HCT116 (cell line): ENCODE data around the gene ACOT11. TPM values are rescaled to one million over a fixed set of nuclear protein-coding genes. Genes with fewer than 3 reads are reported as not detected.

Experiments used
- ATAC-seq: fragments of 200-7000 bp; cut with Tn5 transposase; 2 replicates; pipeline ENCODE4 v1.9.1; 2020; ENCODE audit warnings: mild to moderate bottlenecking, moderate library complexity
- BruUV-seq: library from RNA; stranded (reverse); fragments of 400-500 nt; replicated peaks from 2 replicates; lab custom pipeline; 2021; lab: Mats Ljungman, UMichigan
- CTCF ChIA-PET: fragments of 300-600 bp; sonication (Branson Sonifier 250); formaldehyde crosslinking; loops from one replicate; lab custom pipeline; 2021; ENCODE audit warnings: antibody characterized with exemption; lab: Charles Lee
- POLR2A ChIA-PET: fragments of 300-600, 350-600 bp; sonication (Branson Sonifier 250); formaldehyde crosslinking; loops from one replicate; lab custom pipeline; 2021; ENCODE audit warnings: antibody characterized with exemption; lab: Charles Lee
- RAD21 ChIA-PET, 2 experiments: fragments of 300-600 bp; sonication (Branson Sonifier 250); formaldehyde crosslinking; loops; one replicate each; lab custom pipeline; 2023; ENCODE audit warnings: low total read pairs in 2 of 2; ENCODE audit not compliant: uncharacterized antibody in 2 of 2, unreplicated experiment in 2 of 2, low non-redundant PET in 1 of 2; lab: Charles Lee
- DNase-seq: peaks from one replicate; pipeline ENCODE4 v3.0.0-alpha.2; 2010; ENCODE audit warnings: low read depth, low spot score
- H2AFZ ChIP-seq: fragments of 200-600 bp; shearing (Covaris generic), sonication (generic); 2 replicates; pipeline ENCODE4 v1.6.1; 2017; ENCODE audit warnings: low read depth, mixed run types, mixed read lengths, antibody characterized with exemption, low read length; ENCODE audit not compliant: poor library complexity, severe bottlenecking
- H3K27ac ChIP-seq: 2 replicates; pipeline ENCODE4 v1.5.1; 2012; ENCODE audit warnings: low read depth, low read length
- H3K27me3 ChIP-seq: fragments of 200-600 bp; sonication (generic); 2 replicates; pipeline ENCODE4 v1.6.1; 2016; ENCODE audit warnings: mixed run types, low read length, mixed read lengths; ENCODE audit not compliant: insufficient read depth
- H3K36me3 ChIP-seq, 2 experiments: fragments of 200-500 bp in 1 of 2; fragments of 200-600 bp in 1 of 2; sonication (Bioruptor generic) in 1 of 2; sonication (generic) in 1 of 2; 2 replicates each; pipeline versions ENCODE4 v1.5.1 to v1.6.1; 2014 to 2016; ENCODE audit warnings: low read length in 2 of 2, inconsistent platforms in 1 of 2, mixed read lengths in 1 of 2, mixed run types in 1 of 2; ENCODE audit not compliant: insufficient read depth in 2 of 2, control insufficient read depth in 1 of 2
- H3K4me1 ChIP-seq, 2 experiments: fragments of 200-600 bp in 1 of 2; sonication (generic) in 1 of 2; 2 replicates each; pipeline versions ENCODE4 v1.5.1 to v1.6.1; 2012 to 2017; ENCODE audit warnings: low read length in 2 of 2, inconsistent platforms in 1 of 2, mild to moderate bottlenecking in 1 of 2, mixed read lengths in 1 of 2, mixed run types in 1 of 2, moderate library complexity in 1 of 2; ENCODE audit not compliant: insufficient read depth in 2 of 2, control insufficient read depth in 1 of 2
- H3K4me2 ChIP-seq: fragments of 200-600 bp; sonication (generic); 2 replicates; pipeline ENCODE4 v1.6.1; 2017; ENCODE audit warnings: mixed run types, low read length, mixed read lengths
- H3K4me3 ChIP-seq, 2 experiments: fragments of 200-600 bp in 1 of 2; sonication (generic) in 1 of 2; replicated peaks in 1 of 2; 2 replicates each; pipeline ENCODE4 v1.5.1; 2011 to 2016; ENCODE audit warnings: low read length in 2 of 2, control low read depth in 1 of 2, low read depth in 1 of 2, mild to moderate bottlenecking in 1 of 2, mixed read lengths in 1 of 2, mixed run types in 1 of 2
- H3K79me2 ChIP-seq: fragments of 200-600 bp; sonication (generic); 2 replicates; pipeline ENCODE4 v1.6.1; 2017; ENCODE audit warnings: mild to moderate bottlenecking, mixed run types, low read length, moderate library complexity, mixed read lengths; ENCODE audit not compliant: insufficient read depth
- H3K9ac ChIP-seq: fragments of 200-600 bp; sonication (generic); 2 replicates; pipeline ENCODE4 v1.6.1; 2016; ENCODE audit warnings: low read length, mixed read lengths
- H3K9me2 ChIP-seq: fragments of 200-600 bp; sonication (generic), shearing (Covaris generic); 2 replicates; pipeline ENCODE4 v1.6.1; 2017; ENCODE audit warnings: mixed run types, mild to moderate bottlenecking, moderate library complexity; ENCODE audit not compliant: insufficient read depth
- H3K9me3 ChIP-seq, 2 experiments: fragments of 200-500 bp in 1 of 2; fragments of 200-600 bp in 1 of 2; sonication (Bioruptor generic) in 1 of 2; sonication (generic) in 1 of 2; 2 replicates each; pipeline ENCODE4 v1.6.1; 2014 to 2017; ENCODE audit warnings: low read length in 2 of 2, mixed read lengths in 2 of 2, inconsistent platforms in 1 of 2, low read depth in 1 of 2, mild to moderate bottlenecking in 1 of 2, mixed run types in 1 of 2, moderate library complexity in 1 of 2; ENCODE audit not compliant: control insufficient read depth in 1 of 2, insufficient read depth in 1 of 2
- H4K20me1 ChIP-seq: fragments of 200-600 bp; sonication (generic), shearing (Covaris generic); 2 replicates; pipeline ENCODE4 v1.6.1; 2017; ENCODE audit warnings: mixed run types, mild to moderate bottlenecking, moderate library complexity; ENCODE audit not compliant: insufficient read depth
- CBX3 ChIP-seq: IDR thresholded peaks from 2 replicates; pipeline ENCODE4 v1.6.1; 2012; ENCODE audit warnings: low read depth
- EGR1 ChIP-seq: IDR thresholded peaks from 2 replicates; pipeline ENCODE4 v1.6.1; 2012; ENCODE audit warnings: low read depth
- ELF1 ChIP-seq: IDR thresholded peaks from 2 replicates; pipeline ENCODE4 v1.6.1; 2012; ENCODE audit warnings: low read depth, borderline replicate concordance
- EZH2 ChIP-seq: fragments of 200-600 bp; sonication (generic); IDR thresholded peaks from 2 replicates; pipeline ENCODE4 v1.6.1; 2017; ENCODE audit warnings: antibody characterized with exemption, mixed run types
- FOSL1 ChIP-seq: IDR thresholded peaks from 2 replicates; pipeline ENCODE4 v1.6.1; 2012; ENCODE audit warnings: low read depth
- JUND ChIP-seq: IDR thresholded peaks from 2 replicates; pipeline ENCODE4 v1.6.1; 2012
- MAX ChIP-seq: IDR thresholded peaks from 2 replicates; pipeline ENCODE4 v1.6.1; 2012
- POLR2A ChIP-seq: IDR thresholded peaks from 2 replicates; pipeline ENCODE4 v1.7.0; 2011; ENCODE audit warnings: borderline replicate concordance; ENCODE audit not compliant: insufficient read depth, insufficient read length; ENCODE audit errors: extremely low read depth
- POLR2AphosphoS5 ChIP-seq: IDR thresholded peaks from 2 replicates; pipeline ENCODE4 v1.6.1; 2011; ENCODE audit warnings: mild to moderate bottlenecking, low read depth, low read length, moderate library complexity
- REST ChIP-seq: IDR thresholded peaks from 2 replicates; pipeline ENCODE4 v1.6.1; 2012; ENCODE audit warnings: low read depth
- SRF ChIP-seq: IDR thresholded peaks from 2 replicates; pipeline ENCODE4 v1.6.1; 2012; ENCODE audit warnings: low read depth
- TCF7L2 ChIP-seq: IDR thresholded peaks from 2 replicates; pipeline ENCODE4 v1.7.0; 2011; ENCODE audit warnings: borderline replicate concordance, inconsistent platforms; ENCODE audit not compliant: insufficient read depth, insufficient read length; ENCODE audit errors: extremely low read depth
- YY1 ChIP-seq: IDR thresholded peaks from 2 replicates; pipeline ENCODE4 v1.6.1; 2011; ENCODE audit warnings: low read length, low read depth, moderate library complexity, mild to moderate bottlenecking; ENCODE audit not compliant: insufficient replicate concordance; ENCODE audit errors: extremely low read depth
- ZFX ChIP-seq: fragments of 450-650 bp; IDR thresholded peaks from 2 replicates; pipeline ENCODE4 v1.6.1; 2017
- ZNF274 ChIP-seq: fragments of 200-500 bp; sonication (Bioruptor generic); IDR thresholded peaks from 2 replicates; pipeline ENCODE4 v1.6.1; 2014; ENCODE audit warnings: mild to moderate bottlenecking, low read depth, low read length, inconsistent platforms
- intact Hi-C: fragments of 100-400 bp; cut with micrococcal nuclease; formaldehyde crosslinking; loops from 2 replicates; pipeline ENCODE4 v1.10.0; 2022
- total RNA-seq: library from RNA; stranded (reverse); gene quantifications from one replicate; pipeline ENCODE4 v1.2.1, GENCODE V29; 2021; ENCODE audit not compliant: unreplicated experiment

ACOT11 gene
- total RNA-seq, 1 experiment from 2014 or later: 31.1 TPM

GRCh38 chr1:54546651-54547401, 1.2 kb upstream of the ACOT11 start:
- ChIA-PET POLR2A (no interaction called here), RAD21 (no interaction called here), CTCF (interaction anchor here (1.2 kb wide), 1 partner anchor 47 kb away, joined by 4 read pairs; no protein-coding TSS in a partner anchor)
- Histone ChIP-seq H4K20me1 (no peaks in the 10 kb centered on the region), H3K4me3 (no peak overlapping the region), H3K4me1 (peaks cover 13 to 23% of the 10 kb centered on the region in 2 experiments), H3K36me3 (no peaks in the 10 kb centered on the region), H3K27ac (no peak overlapping the region), H2AFZ (no peak overlapping the region), H3K9me3 (no peaks in the 10 kb centered on the region), H3K27me3 (no peaks in the 10 kb centered on the region), H3K4me2 (no peak overlapping the region), H3K9me2 (no peaks in the 10 kb centered on the region), H3K79me2 (no peaks in the 10 kb centered on the region), H3K9ac (no peak overlapping the region)
- DNase-seq: no peak
- ATAC-seq: no peak
- intact Hi-C loops: no loop called here
- no TSS peak for BruUV-seq
- TF ChIP-seq EZH2 (no peak), YY1 (no peak)

- ATAC-seq (no peak), DNase-seq (no peak)
- TF ChIP-seq CBX3 (no peak), YY1 (no peak), TCF7L2 (no peak), SRF (no peak), ZNF274 (no peak), POLR2AphosphoS5 (no peak), ELF1 (no peak), REST (no peak), MAX (no peak), ZFX (no peak), JUND (no peak), EGR1 (no peak), POLR2A (no peak), FOSL1 (no peak)
- RAD21 ChIA-PET: no interaction called here
- intact Hi-C loops: no loop called here
- H3K27ac ChIP-seq: no peak overlapping the region
- no peak overlapping the region for H3K4me2 ChIP-seq
- no peaks in the 10 kb centered on the region for H3K9me3 ChIP-seq
- no peak overlapping the region for H2AFZ ChIP-seq
- BruUV-seq: no TSS peak
- no peaks in the 10 kb centered on the region for H4K20me1 ChIP-seq
- no peaks in the 10 kb centered on the region for H3K79me2 ChIP-seq
- H3K9ac ChIP-seq: no peak overlapping the region
- H3K27me3 ChIP-seq: no peaks in the 10 kb centered on the region
- H3K4me1 ChIP-seq: peaks cover 6 to 9% of the 10 kb centered on the region in 2 experiments; a peak in 3 of 4 replicates
- CTCF ChIA-PET: interaction anchor here (1.2 kb wide), 1 partner anchor 49 kb away, joined by 4 read pairs; no protein-coding TSS in a partner anchor
- no peaks in the 10 kb centered on the region for H3K36me3 ChIP-seq
- H3K4me3 ChIP-seq: no peak overlapping the region
- POLR2A ChIA-PET: no interaction called here
- no peaks in the 10 kb centered on the region for H3K9me2 ChIP-seq
Measured at GRCh38 chr1:54548389-54549044, 489 bp downstream of the ACOT11 start.
